GM12878 (cell line): Measurements from ENCODE around the gene PPEF1. TPM values are rescaled to one million over a fixed set of nuclear protein-coding genes. Genes with fewer than 3 reads are reported as not detected.

Experiments
- ATAC-seq: fragments of 200-7000 bp; cut with Tn5 transposase; 3 replicates; pipeline ENCODE4 v1.9.1; 2020; ENCODE audit warnings: mild to moderate bottlenecking, moderate library complexity
- BruUV-seq: library from RNA; stranded (reverse); fragments of 400-500 nt; replicated peaks from 2 replicates; lab custom pipeline; 2021; lab: Mats Ljungman, UMichigan
- CTCF ChIA-PET: fragments of 300-600 bp; sonication (Branson Sonifier 250); formaldehyde crosslinking; extraction: SDS; loops from one replicate; lab custom pipeline; 2021; ENCODE audit warnings: inconsistent platforms; lab: Yijun Ruan, JAX
- POLR2A ChIA-PET: fragments of 350-600 bp; formaldehyde crosslinking; extraction: SDS; loops from one replicate; lab custom pipeline; 2021; ENCODE audit warnings: inconsistent platforms; lab: Charles Lee
- RAD21 ChIA-PET: fragments of 300-600 bp; sonication (Branson Sonifier 250); formaldehyde crosslinking; loops from one replicate; lab custom pipeline; 2023; ENCODE audit warnings: antibody characterized with exemption; ENCODE audit not compliant: unreplicated experiment; lab: Charles Lee
- SMC1A ChIA-PET: fragments of 300-600 bp; sonication (Branson Sonifier 250); formaldehyde crosslinking; loops from one replicate; lab custom pipeline; 2023; ENCODE audit not compliant: unreplicated experiment, uncharacterized antibody; lab: Charles Lee
- DNase-seq: peaks from one replicate; pipeline ENCODE4 v3.0.0-alpha.2; 2011; ENCODE audit warnings: low read depth, low spot score
- FAIRE-seq: peaks from 3 replicates; lab custom pipeline; 2011; peaks lifted over from hg19 to GRCh38; lab: Jason Lieb, UNC
- H2AFZ ChIP-seq: 2 replicates; pipeline ENCODE4 v1.6.0; 2011; ENCODE audit warnings: low read depth, low read length, control low read depth; ENCODE audit not compliant: control insufficient read depth
- H3K27ac ChIP-seq: 2 replicates; pipeline ENCODE4 v1.5.1; 2011; ENCODE audit warnings: control low read depth; ENCODE audit not compliant: control insufficient read depth, insufficient read depth
- H3K27me3 ChIP-seq, 2 experiments: replicated peaks in 1 of 2; 2 replicates each; pipeline versions ENCODE4 v1.6.0 to v1.6.1; 2011; ENCODE audit warnings: low read length in 1 of 2; ENCODE audit not compliant: control insufficient read depth in 2 of 2, insufficient read depth in 2 of 2
- H3K36me3 ChIP-seq, 2 experiments: 2 replicates each; pipeline ENCODE4 v1.5.1; 2011; ENCODE audit warnings: low read length in 1 of 2; ENCODE audit not compliant: control insufficient read depth in 2 of 2, insufficient read depth in 2 of 2
- H3K4me1 ChIP-seq: 2 replicates; pipeline ENCODE4 v1.6.1; 2011; ENCODE audit warnings: mild to moderate bottlenecking, low read length, moderate library complexity, mixed read lengths; ENCODE audit not compliant: control insufficient read depth, insufficient read depth
- H3K4me2 ChIP-seq: 2 replicates; pipeline ENCODE4 v1.6.0; 2011; ENCODE audit warnings: control low read depth; ENCODE audit not compliant: control insufficient read depth, insufficient read depth
- H3K4me3 ChIP-seq: fragments of 200-600 bp; sonication (generic); 2 replicates; pipeline ENCODE4 v1.5.1; 2016
- H3K79me2 ChIP-seq: 2 replicates; pipeline ENCODE4 v1.6.0; 2011; ENCODE audit warnings: low read length; ENCODE audit not compliant: control insufficient read depth, insufficient read depth
- H3K9ac ChIP-seq: 2 replicates; pipeline ENCODE4 v1.8.0; 2011; ENCODE audit warnings: low read length, control low read depth, mixed read lengths; ENCODE audit not compliant: control insufficient read depth, insufficient read depth
- H3K9me3 ChIP-seq: replicated peaks from 3 replicates; pipeline ENCODE4 v1.5.1; 2011; ENCODE audit warnings: mild to moderate bottlenecking, low read length; ENCODE audit not compliant: control insufficient read depth, insufficient read depth
- H4K20me1 ChIP-seq: 2 replicates; pipeline ENCODE4 v1.6.0; 2011; ENCODE audit not compliant: control insufficient read depth, insufficient read depth
- CBX3 ChIP-seq: fragments of 200-600 bp; sonication (generic); IDR thresholded peaks from 2 replicates; pipeline ENCODE4 v1.6.1; 2016; ENCODE audit warnings: low read depth, borderline replicate concordance
- ETV6 ChIP-seq, 2 experiments: fragments of 450-650 bp in 1 of 2; IDR thresholded peaks in 1 of 2; conservative IDR thresholded peaks in 1 of 2; 2 replicates each; pipeline ENCODE4 v1.6.1; 2014; ENCODE audit warnings: antibody characterized with exemption in 1 of 2, borderline replicate concordance in 1 of 2, low read depth in 1 of 2, mild to moderate bottlenecking in 1 of 2, moderate library complexity in 1 of 2
- PRDM15 ChIP-seq: fragments of 450-650 bp; formaldehyde crosslinking; IDR thresholded peaks from 2 replicates; pipeline ENCODE4 v1.4.0; 2020; ENCODE audit warnings: mild to moderate bottlenecking, moderate library complexity
- SRF ChIP-seq, 2 experiments: IDR thresholded peaks; 2 replicates each; pipeline ENCODE4 v1.6.1; 2011; ENCODE audit warnings: low read depth in 2 of 2, low read length in 2 of 2, mild to moderate bottlenecking in 1 of 2, moderate library complexity in 1 of 2
- ZNF24 ChIP-seq: fragments of 450-650 bp; IDR thresholded peaks from 2 replicates; pipeline ENCODE4 v1.6.1; 2017; ENCODE audit warnings: antibody characterized with exemption, mild to moderate bottlenecking
- WGBS: methylation state at CpG from one replicate; pipeline ENCODE4 v1.1.6; 2016; ENCODE audit warnings: low lambda C conversion rate; ENCODE audit not compliant: insufficient replicate concordance, insufficient coverage; ENCODE audit errors: missing lambda C conversion rate; 5-methylcytosine and 5-hydroxymethylcytosine counted together
- in situ Hi-C: fragments of 300-500 bp; cut with MboI; formaldehyde crosslinking; loops from 9 replicates; pipeline ENCODE4 v1.14.3; 2018; ENCODE audit warnings: mixed read lengths
- intact Hi-C: fragments of 100-400 bp; cut with micrococcal nuclease; formaldehyde crosslinking; loops from one replicate; pipeline ENCODE4 v1.14.2; 2022; ENCODE audit not compliant: unreplicated experiment
- polyA plus RNA-seq, 11 experiments: library from polyadenylated mRNA; depleted of rRNA in 4 of 11; unstranded in 6 of 11; stranded (reverse) in 5 of 11; fragments of >200 nt; fragmentation: Nextera tagmentation in 4 of 11; fragmentation: Illumina TruSeq in 1 of 11; extraction: Ambion mirVana in 4 of 11; extraction: Trizol in 1 of 11; gene quantifications; 1 replicate in 1 of 11; 2 replicates in 10 of 11; pipeline versions ENCODE4 v1.2.1 to v1.2.3, GENCODE V29; 2011 to 2016; ENCODE audit warnings: inconsistent platforms in 2 of 11, missing spikeins in 2 of 11, low read depth in 1 of 11
- total RNA-seq, 4 experiments: library from RNA; depleted of rRNA in 3 of 4; stranded (reverse); fragments of >200 nt in 3 of 4; fragmentation: Illumina TruSeq in 1 of 4; extraction: Trizol in 1 of 4; gene quantifications; 2 replicates each; pipeline versions ENCODE4 v1.2.1 to v1.2.3, GENCODE V29; 2013 to 2021

The PPEF1 gene
- total and polyA plus RNA-seq, 10 of the 15 experiments (the other 5 are each of a cell fraction or from before 2014, with no cell fraction given): 0.24 to 2.2 (median 0.50) TPM

- in situ Hi-C loops (no loop called here), intact Hi-C loops (no loop called here)
- DNase-seq (no peak), FAIRE-seq (no peak)
- Histone ChIP-seq H3K79me2 (no peaks in the 10 kb centered on the region), H3K9ac (no peak overlapping the region), H3K36me3 (no peaks in the 10 kb centered on the region), H3K27me3 (no peaks in the 10 kb centered on the region), H4K20me1 (no peaks in the 10 kb centered on the region), H3K27ac (no peak overlapping the region), H3K4me2 (no peak overlapping the region)
- BruUV-seq: no TSS peak
- SMC1A ChIA-PET: interaction anchor here (0.7 to 1.5 kb wide), 3 partner anchors 12 to 154 kb away, joined by 3 to 4 read pairs (median 3); no protein-coding TSS in a partner anchor
- RAD21 ChIA-PET: no interaction called here
- CTCF ChIA-PET: interaction anchor here (0.5 to 0.8 kb wide), 2 partner anchors 337 to 945 kb away, joined by 3 to 4 read pairs; no protein-coding TSS in a partner anchor
- no peak for TF ChIP-seq ETV6 (conservative IDR thresholded peaks at IDR 0.05 in 1 of 2, IDR thresholded peaks at IDR 0.05 in 1 of 2; ENCODE audit: borderline replicate concordance in 1 of 2, low read depth in 1 of 2)
- TF ChIP-seq SRF (IDR thresholded peaks at IDR 0.05; ENCODE audit: low read depth in 2 of 2, low read length in 2 of 2): no peak
- TF ChIP-seq CBX3: no peak
- TF ChIP-seq ZNF24: peak; percentile 35; the same call in 1 of the 2 replicates
- no peak for TF ChIP-seq PRDM15
- TF ChIP-seq, all 136 proteins: peak for 1
- Histone ChIP-seq H3K9me3 (no peaks in the 10 kb centered on the region), H2AFZ (no peak overlapping the region), H3K4me3 (no peak overlapping the region), H3K4me1 (no peaks in the 10 kb centered on the region)
- 40% methylated on average over 12 of the region's 12 CpGs for WGBS
- ATAC-seq: no peak
- POLR2A ChIA-PET: no interaction called here
Measured at GRCh38 chrX:18702362-18703195, 4.9 kb upstream of the PPEF1 start.
